Gastroesophageal sphincter (tissue), 3 donors: ENCODE results near the gene SLC66A2.

Experiments
- EP300 ChIP-seq: sonication (generic); formaldehyde crosslinking; IDR thresholded peaks from one replicate; pipeline ENCODE4 v1.6.1; 2017; ENCODE audit warnings: antibody characterized with exemption, mild to moderate bottlenecking
- POLR2A ChIP-seq, 2 donors: fragments of 450-650 bp; IDR thresholded peaks; one replicate each; pipeline ENCODE4 v1.6.1; 2017; ENCODE audit warnings: antibody characterized with exemption in 2 of 2, mild to moderate bottlenecking in 2 of 2, moderate library complexity in 1 of 2
- TF ChIP-seq, protein P1 (sequence below), 4 experiments: fragments of 200-600 bp in 2 of 4; fragments of 450-650 bp in 2 of 4; sonication (generic) in 1 of 4; IDR thresholded peaks; one replicate each; pipeline ENCODE4 v1.5.1; 2017 to 2019; ENCODE audit warnings: antibody characterized with exemption in 4 of 4, mild to moderate bottlenecking in 2 of 4, moderate library complexity in 2 of 4

DNA sequence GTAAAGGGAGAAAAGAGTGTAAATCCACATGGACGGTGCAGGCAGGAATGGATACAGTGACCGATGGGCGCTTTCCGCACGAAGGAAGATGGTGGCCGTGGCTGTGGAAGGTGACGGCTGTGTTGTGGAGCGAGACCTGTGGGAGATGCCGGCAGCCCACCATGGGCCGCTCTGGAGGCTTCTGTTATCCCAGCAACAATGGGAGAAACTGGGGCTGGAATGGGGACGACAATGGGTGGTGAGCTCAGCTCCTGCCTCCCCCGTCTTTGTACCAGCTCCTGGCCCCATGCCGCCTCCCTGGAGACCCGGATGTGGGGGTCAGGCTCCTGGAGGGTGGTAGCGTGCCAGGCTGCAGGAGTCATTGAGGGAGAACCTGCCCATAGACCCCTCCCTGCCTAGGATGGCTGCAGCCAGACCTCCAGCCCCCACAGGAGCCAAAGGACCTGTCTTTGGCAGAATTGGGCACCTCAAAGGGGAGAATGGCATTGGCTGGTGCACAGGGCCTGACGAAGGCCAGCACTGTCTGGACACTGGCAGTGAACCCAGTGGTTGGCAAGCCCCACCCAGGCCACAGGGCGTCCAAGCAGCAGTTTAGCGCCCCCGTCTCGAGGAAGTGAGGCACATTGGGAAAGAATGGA lies 72.6 kb downstream of the SLC66A2 start:
- TF ChIP-seq, protein P1, sequence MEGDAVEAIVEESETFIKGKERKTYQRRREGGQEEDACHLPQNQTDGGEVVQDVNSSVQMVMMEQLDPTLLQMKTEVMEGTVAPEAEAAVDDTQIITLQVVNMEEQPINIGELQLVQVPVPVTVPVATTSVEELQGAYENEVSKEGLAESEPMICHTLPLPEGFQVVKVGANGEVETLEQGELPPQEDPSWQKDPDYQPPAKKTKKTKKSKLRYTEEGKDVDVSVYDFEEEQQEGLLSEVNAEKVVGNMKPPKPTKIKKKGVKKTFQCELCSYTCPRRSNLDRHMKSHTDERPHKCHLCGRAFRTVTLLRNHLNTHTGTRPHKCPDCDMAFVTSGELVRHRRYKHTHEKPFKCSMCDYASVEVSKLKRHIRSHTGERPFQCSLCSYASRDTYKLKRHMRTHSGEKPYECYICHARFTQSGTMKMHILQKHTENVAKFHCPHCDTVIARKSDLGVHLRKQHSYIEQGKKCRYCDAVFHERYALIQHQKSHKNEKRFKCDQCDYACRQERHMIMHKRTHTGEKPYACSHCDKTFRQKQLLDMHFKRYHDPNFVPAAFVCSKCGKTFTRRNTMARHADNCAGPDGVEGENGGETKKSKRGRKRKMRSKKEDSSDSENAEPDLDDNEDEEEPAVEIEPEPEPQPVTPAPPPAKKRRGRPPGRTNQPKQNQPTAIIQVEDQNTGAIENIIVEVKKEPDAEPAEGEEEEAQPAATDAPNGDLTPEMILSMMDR (IDR thresholded peaks at IDR 0.05) = no peak
- TF ChIP-seq POLR2A (IDR thresholded peaks at IDR 0.05) (no peak), EP300 (no peak)
